Measurements from ENCODE around the gene FAM131B. TPM values are rescaled to one million over a fixed set of nuclear protein-coding genes. Genes with fewer than 3 reads are reported as not detected.

The FAM131B gene
- total RNA-seq (2021) (24.0 to 26.3 TPM (median 25.3 TPM) in 3 replicates), Bru-seq, nascent RNA (percentile 62 among the genes with signal in this experiment)
- long read RNA-seq, experiment 1, full-length matches to known transcripts = 70 of 101 reads
- long read RNA-seq, experiment 1, partial matches to known transcripts = 6 of 101 reads
- long read RNA-seq, experiment 1, other reads (novel, unspliced or antisense) = 25 of 101 reads
- long read RNA-seq, experiment 2, full-length matches to known transcripts = 8 of 28 reads
- long read RNA-seq, experiment 2, partial matches to known transcripts = 3 of 28 reads
- long read RNA-seq, experiment 2, other reads (novel, unspliced or antisense) = 17 of 28 reads
- long read RNA-seq, experiment 3, partial matches to known transcripts = 0 of 1 reads
- long read RNA-seq, experiment 3, other reads (novel, unspliced or antisense) = 1 of 1 reads

- Mint-ChIP-seq H3K27me3 (ENCODE audit: low read depth) (peaks cover 34% of the 10 kb centered on the region), H3K36me3 (peaks cover 15% of the 10 kb centered on the region), H3K4me3 (peak within 1 kb of the TSS; percentile 92), H3K4me1 (peaks cover 21% of the 10 kb centered on the region), H3K9me3 (no peaks in the 10 kb centered on the region), H3K27ac (no peak within 1 kb of the TSS)
- ATAC-seq (peak; percentile 65), DNase-seq (ENCODE audit: low spot score) (peak; percentile 50)
- ChIA-PET POLR2A (interaction anchor here (0.6 kb wide), 1 partner anchor 18 kb away, joined by 3 read pairs; no protein-coding TSS in a partner anchor), CTCF (interaction anchor here (0.8 to 1.9 kb wide), 5 partner anchors 10 to 25 kb away, joined by 3 to 7 read pairs (median 6); no protein-coding TSS in a partner anchor)
- TF ChIP-seq NFYB (CRISPR knock-in tag; conservative IDR thresholded peaks at IDR 0.05; ENCODE audit: low read depth) (0 out of 2 replicates have a peak, but pooled peaks have one; percentile 4), NR3C1 (CRISPR knock-in tag; conservative IDR thresholded peaks at IDR 0.05; ENCODE audit: low read depth) (no peak), TEAD1 (CRISPR knock-in tag; IDR thresholded peaks at IDR 0.05) (no peak), TCF7 (CRISPR knock-in tag; IDR thresholded peaks at IDR 0.05; ENCODE audit: low read depth) (no peak), IRF2 (CRISPR knock-in tag; IDR thresholded peaks at IDR 0.05; ENCODE audit: borderline replicate concordance, low read depth) (no peak)
- TF ChIP-seq, protein P1, sequence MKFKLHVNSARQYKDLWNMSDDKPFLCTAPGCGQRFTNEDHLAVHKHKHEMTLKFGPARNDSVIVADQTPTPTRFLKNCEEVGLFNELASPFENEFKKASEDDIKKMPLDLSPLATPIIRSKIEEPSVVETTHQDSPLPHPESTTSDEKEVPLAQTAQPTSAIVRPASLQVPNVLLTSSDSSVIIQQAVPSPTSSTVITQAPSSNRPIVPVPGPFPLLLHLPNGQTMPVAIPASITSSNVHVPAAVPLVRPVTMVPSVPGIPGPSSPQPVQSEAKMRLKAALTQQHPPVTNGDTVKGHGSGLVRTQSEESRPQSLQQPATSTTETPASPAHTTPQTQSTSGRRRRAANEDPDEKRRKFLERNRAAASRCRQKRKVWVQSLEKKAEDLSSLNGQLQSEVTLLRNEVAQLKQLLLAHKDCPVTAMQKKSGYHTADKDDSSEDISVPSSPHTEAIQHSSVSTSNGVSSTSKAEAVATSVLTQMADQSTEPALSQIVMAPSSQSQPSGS (CRISPR knock-in tag; IDR thresholded peaks at IDR 0.05; ENCODE audit: borderline replicate concordance, low read depth) = no peak
- TF ChIP-seq, protein P2, sequence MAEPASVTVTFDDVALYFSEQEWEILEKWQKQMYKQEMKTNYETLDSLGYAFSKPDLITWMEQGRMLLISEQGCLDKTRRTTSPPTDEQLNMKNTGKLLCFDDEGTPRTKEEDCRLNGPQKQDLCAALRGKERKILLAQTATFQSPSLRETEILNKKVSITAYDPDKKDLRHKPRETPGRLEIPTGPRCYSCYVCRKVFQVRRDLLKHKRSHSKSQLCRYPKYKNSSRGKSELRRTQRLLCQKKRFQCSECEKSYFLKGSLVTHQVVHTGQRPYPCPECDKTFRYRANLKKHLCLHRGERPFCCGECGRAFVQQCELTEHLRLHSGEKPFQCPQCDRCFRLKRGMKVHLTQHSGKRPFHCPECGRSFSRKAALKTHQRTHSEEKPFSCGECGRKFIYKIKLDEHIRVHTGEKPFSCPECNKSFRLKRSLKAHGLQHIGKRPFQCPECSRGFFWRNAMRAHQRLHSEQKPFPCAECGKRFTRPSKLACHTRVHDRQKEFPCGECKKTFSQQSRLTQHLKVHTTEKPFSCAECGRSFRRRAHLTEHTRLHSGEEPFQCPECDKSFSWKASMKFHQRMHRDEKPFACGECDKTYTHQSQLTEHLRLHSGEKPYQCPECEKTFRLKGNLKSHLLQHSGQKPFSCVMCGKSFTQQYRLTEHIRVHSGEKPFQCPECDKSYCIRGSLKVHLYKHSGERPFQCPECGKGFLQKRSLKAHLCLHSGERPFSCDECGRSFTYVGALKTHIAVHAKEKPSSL (CRISPR knock-in tag; conservative IDR thresholded peaks at IDR 0.05) = no peak
- TF ChIP-seq, protein P3, sequence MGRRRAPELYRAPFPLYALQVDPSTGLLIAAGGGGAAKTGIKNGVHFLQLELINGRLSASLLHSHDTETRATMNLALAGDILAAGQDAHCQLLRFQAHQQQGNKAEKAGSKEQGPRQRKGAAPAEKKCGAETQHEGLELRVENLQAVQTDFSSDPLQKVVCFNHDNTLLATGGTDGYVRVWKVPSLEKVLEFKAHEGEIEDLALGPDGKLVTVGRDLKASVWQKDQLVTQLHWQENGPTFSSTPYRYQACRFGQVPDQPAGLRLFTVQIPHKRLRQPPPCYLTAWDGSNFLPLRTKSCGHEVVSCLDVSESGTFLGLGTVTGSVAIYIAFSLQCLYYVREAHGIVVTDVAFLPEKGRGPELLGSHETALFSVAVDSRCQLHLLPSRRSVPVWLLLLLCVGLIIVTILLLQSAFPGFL (CRISPR knock-in tag; IDR thresholded peaks at IDR 0.05; ENCODE audit: borderline replicate concordance) = no peak
- TF ChIP-seq, protein P4, sequence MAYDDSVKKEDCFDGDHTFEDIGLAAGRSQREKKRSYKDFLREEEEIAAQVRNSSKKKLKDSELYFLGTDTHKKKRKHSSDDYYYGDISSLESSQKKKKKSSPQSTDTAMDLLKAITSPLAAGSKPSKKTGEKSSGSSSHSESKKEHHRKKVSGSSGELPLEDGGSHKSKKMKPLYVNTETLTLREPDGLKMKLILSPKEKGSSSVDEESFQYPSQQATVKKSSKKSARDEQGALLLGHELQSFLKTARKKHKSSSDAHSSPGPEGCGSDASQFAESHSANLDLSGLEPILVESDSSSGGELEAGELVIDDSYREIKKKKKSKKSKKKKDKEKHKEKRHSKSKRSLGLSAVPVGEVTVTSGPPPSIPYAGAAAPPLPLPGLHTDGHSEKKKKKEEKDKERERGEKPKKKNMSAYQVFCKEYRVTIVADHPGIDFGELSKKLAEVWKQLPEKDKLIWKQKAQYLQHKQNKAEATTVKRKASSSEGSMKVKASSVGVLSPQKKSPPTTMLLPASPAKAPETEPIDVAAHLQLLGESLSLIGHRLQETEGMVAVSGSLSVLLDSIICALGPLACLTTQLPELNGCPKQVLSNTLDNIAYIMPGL (CRISPR knock-in tag; IDR thresholded peaks at IDR 0.05) = peak; percentile 58
Measured at GRCh38 chr7:143362131-143363015, at the start of gene FAM131B. Gene FAM131B, minus strand, starts transcription at chr7:143362713. Its CDS starts 110 bp downstream, at chr7:143362603.

GRCh38 chr7:143411976-143412708 lies 49.6 kb upstream of the FAM131B start:
- Mint-ChIP-seq H3K36me3 (no peaks in the 10 kb centered on the region; the same call in 1 of the 2 replicates), H3K27ac (peak overlapping the region; percentile 67), H3K9me3 (no peaks in the 10 kb centered on the region), H3K4me3 (no peak overlapping the region), H3K27me3 (ENCODE audit: low read depth) (no peaks in the 10 kb centered on the region), H3K4me1 (peaks cover 80% of the 10 kb centered on the region)
- ATAC-seq (no peak), DNase-seq (ENCODE audit: low spot score) (no peak)
- POLR2A ChIA-PET = no interaction called here
- CTCF ChIA-PET = no interaction called here
- TF ChIP-seq NR3C1 (CRISPR knock-in tag; conservative IDR thresholded peaks at IDR 0.05; ENCODE audit: low read depth) (no peak), MXD4 (CRISPR knock-in tag; IDR thresholded peaks at IDR 0.05; ENCODE audit: borderline replicate concordance) (peak; percentile 75; the same call in 1 of the 2 replicates), SMAD4 (CRISPR knock-in tag; IDR thresholded peaks at IDR 0.05) (no peak), PRRX2 (CRISPR knock-in tag; IDR thresholded peaks at IDR 0.05) (no peak), EMX1 (CRISPR knock-in tag; IDR thresholded peaks at IDR 0.05) (no peak)
- TF ChIP-seq, protein P5, sequence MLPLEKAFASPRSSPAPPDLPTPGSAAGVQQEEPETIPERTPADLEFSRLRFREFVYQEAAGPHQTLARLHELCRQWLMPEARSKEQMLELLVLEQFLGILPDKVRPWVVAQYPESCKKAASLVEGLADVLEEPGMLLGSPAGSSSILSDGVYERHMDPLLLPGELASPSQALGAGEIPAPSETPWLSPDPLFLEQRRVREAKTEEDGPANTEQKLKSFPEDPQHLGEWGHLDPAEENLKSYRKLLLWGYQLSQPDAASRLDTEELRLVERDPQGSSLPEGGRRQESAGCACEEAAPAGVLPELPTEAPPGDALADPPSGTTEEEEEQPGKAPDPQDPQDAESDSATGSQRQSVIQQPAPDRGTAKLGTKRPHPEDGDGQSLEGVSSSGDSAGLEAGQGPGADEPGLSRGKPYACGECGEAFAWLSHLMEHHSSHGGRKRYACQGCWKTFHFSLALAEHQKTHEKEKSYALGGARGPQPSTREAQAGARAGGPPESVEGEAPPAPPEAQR (CRISPR knock-in tag; IDR thresholded peaks at IDR 0.05) = peak; percentile 51; the same call in 1 of the 2 replicates
- TF ChIP-seq, protein P6, sequence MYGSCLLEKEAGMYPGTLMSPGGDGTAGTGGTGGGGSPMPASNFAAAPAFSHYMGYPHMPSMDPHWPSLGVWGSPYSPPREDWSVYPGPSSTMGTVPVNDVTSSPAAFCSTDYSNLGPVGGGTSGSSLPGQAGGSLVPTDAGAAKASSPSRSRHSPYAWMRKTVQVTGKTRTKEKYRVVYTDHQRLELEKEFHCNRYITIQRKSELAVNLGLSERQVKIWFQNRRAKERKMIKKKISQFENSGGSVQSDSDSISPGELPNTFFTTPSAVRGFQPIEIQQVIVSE (CRISPR knock-in tag; IDR thresholded peaks at IDR 0.05; ENCODE audit: borderline replicate concordance) = no peak
- TF ChIP-seq, protein P7, sequence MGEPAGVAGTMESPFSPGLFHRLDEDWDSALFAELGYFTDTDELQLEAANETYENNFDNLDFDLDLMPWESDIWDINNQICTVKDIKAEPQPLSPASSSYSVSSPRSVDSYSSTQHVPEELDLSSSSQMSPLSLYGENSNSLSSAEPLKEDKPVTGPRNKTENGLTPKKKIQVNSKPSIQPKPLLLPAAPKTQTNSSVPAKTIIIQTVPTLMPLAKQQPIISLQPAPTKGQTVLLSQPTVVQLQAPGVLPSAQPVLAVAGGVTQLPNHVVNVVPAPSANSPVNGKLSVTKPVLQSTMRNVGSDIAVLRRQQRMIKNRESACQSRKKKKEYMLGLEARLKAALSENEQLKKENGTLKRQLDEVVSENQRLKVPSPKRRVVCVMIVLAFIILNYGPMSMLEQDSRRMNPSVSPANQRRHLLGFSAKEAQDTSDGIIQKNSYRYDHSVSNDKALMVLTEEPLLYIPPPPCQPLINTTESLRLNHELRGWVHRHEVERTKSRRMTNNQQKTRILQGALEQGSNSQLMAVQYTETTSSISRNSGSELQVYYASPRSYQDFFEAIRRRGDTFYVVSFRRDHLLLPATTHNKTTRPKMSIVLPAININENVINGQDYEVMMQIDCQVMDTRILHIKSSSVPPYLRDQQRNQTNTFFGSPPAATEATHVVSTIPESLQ (CRISPR knock-in tag; IDR thresholded peaks at IDR 0.05) = no peak
